ENCODE measurements around the gene CCDC142. TPM values are rescaled to one million over a fixed set of nuclear protein-coding genes. Genes with fewer than 3 reads are reported as not detected.

Gene CCDC142
- total RNA-seq, 1 experiment from 2014 or later = 24.2 TPM

- in situ Hi-C loops (cut with HindIII; ENCODE audit: low pct_unique_long_range_greater_than_20kb, low sequenced_read_pairs) (no loop called here), intact Hi-C loops (cut with micrococcal nuclease; ENCODE audit: unreplicated experiment) (no loop called here)
- H3K27ac ChIP-seq (ENCODE audit: low read length) = no peak overlapping the region
- peak; percentile 22; the same call in 1 of the 2 replicates for TF ChIP-seq POLR2AphosphoS5 (IDR thresholded peaks at IDR 0.05; ENCODE audit: low read depth, low read length)
- TF ChIP-seq SIN3A (IDR thresholded peaks at IDR 0.05; ENCODE audit: borderline replicate concordance, insufficient read depth, low read depth, low read length) = no peak
- H3K36me3 ChIP-seq (ENCODE audit: control insufficient read depth, insufficient read depth, low read length) = no peaks in the 10 kb centered on the region; the same call in none of the 2 replicates
- H3K4me1 ChIP-seq (ENCODE audit: control insufficient read depth, insufficient read depth, low read length) = peaks cover 4% of the 10 kb centered on the region; the same call in 1 of the 2 replicates
- POLR2A ChIA-PET = no interaction called here
- no peak for DNase-seq (ENCODE audit: low read depth, low spot score)
- BruUV-seq (replicated peaks) = no TSS peak
- no peaks in the 10 kb centered on the region for H3K9me3 ChIP-seq (ENCODE audit: control insufficient read depth, insufficient read depth, low read depth, low read length)
- ATAC-seq = no peak
- no peak overlapping the region for H3K4me3 ChIP-seq (ENCODE audit: low read depth in 2 of 2, low read length in 2 of 2)
- CTCF ChIA-PET = interaction anchor here (0.6 kb wide), 1 partner anchor 285 kb away, joined by 3 read pairs; no protein-coding TSS in a partner anchor
- H3K27me3 ChIP-seq (ENCODE audit: control insufficient read depth, insufficient read depth, low read length) = no peaks in the 10 kb centered on the region
These were observed 58.4 kb downstream of the CCDC142 start for GRCh38 chr2:74424139-74424992.

Other genes starting within 250 kb of the CCDC142 start
- 1.2 TPM for gene SLC4A5, start 139.6 kb downstream of the CCDC142 start, total RNA-seq (2021; ENCODE audit: unreplicated experiment)
- 190 TPM for gene DCTN1, start 102.7 kb downstream of the CCDC142 start, total RNA-seq (2021; ENCODE audit: unreplicated experiment)
- gene C2orf81, start 61.4 kb downstream of the CCDC142 start, total RNA-seq (2021; ENCODE audit: unreplicated experiment) = 3.9 TPM
- 27.7 TPM for gene WDR54, start 61.3 kb downstream of the CCDC142 start, total RNA-seq (2021; ENCODE audit: unreplicated experiment)
- gene RTKN, start 41.1 kb downstream of the CCDC142 start, total RNA-seq (2021; ENCODE audit: unreplicated experiment) = 83.1 TPM
- 26.5 TPM for gene INO80B, start 27.9 kb downstream of the CCDC142 start, total RNA-seq (2021; ENCODE audit: unreplicated experiment)
- 67.6 TPM for gene WBP1, start 24.6 kb downstream of the CCDC142 start, total RNA-seq (2021; ENCODE audit: unreplicated experiment)
- gene MOGS, start 17.6 kb downstream of the CCDC142 start, total RNA-seq (2021; ENCODE audit: unreplicated experiment) = 79.5 TPM
- gene MRPL53, start 10.3 kb downstream of the CCDC142 start, total RNA-seq (2021; ENCODE audit: unreplicated experiment) = 98.1 TPM
- 38.7 TPM for gene TTC31, start 83 bp upstream of the CCDC142 start, total RNA-seq (2021; ENCODE audit: unreplicated experiment)
- gene LBX2, start 16.6 kb upstream of the CCDC142 start, total RNA-seq (2021; ENCODE audit: unreplicated experiment) = 9.6 TPM
- 36.8 TPM for gene PCGF1, start 24.7 kb upstream of the CCDC142 start, total RNA-seq (2021; ENCODE audit: unreplicated experiment)
- gene TLX2, start 31.5 kb upstream of the CCDC142 start, total RNA-seq (2021; ENCODE audit: unreplicated experiment) = not detected
- 0.41 TPM for gene DQX1, start 43.2 kb upstream of the CCDC142 start, total RNA-seq (2021; ENCODE audit: unreplicated experiment)
- gene AUP1, start 46.7 kb upstream of the CCDC142 start, total RNA-seq (2021; ENCODE audit: unreplicated experiment) = 142 TPM
- 21.2 TPM for gene HTRA2, start 46.9 kb upstream of the CCDC142 start, total RNA-seq (2021; ENCODE audit: unreplicated experiment)
- 1.0 TPM for gene LOXL3, start 70.9 kb upstream of the CCDC142 start, total RNA-seq (2021; ENCODE audit: unreplicated experiment)
- 6.2 TPM for gene DOK1, start 71.7 kb upstream of the CCDC142 start, total RNA-seq (2021; ENCODE audit: unreplicated experiment)
- gene M1AP, start 165.3 kb upstream of the CCDC142 start, total RNA-seq (2021; ENCODE audit: unreplicated experiment) = not detected
- gene SEMA4F, start 171.2 kb upstream of the CCDC142 start, total RNA-seq (2021; ENCODE audit: unreplicated experiment) = 13.3 TPM